NCI-H1092 (cell line): Measurements from ENCODE around the gene PTPN5.
"Not testable (repeated sequence)": the region's sequence is repeated elsewhere in the genome, so short reads cannot be mapped to it uniquely, and the experiment has no call there.

Source experiments
- DNase-seq: peaks from one replicate; lab custom pipeline; 2025; lab: John Stamatoyannopoulos, UW

The PTPN5 gene

GRCh38 chr11:18791207-18791968, at the start of gene PTPN5:
PTPN5 (minus strand) TSS chr11:18791798; CDS start chr11:18771958, 19,840 bp downstream.
- no peak for DNase-seq

- no peak for DNase-seq
Observed at GRCh38 chr11:18836417-18836816, 44.8 kb upstream of the PTPN5 start.

DNA sequence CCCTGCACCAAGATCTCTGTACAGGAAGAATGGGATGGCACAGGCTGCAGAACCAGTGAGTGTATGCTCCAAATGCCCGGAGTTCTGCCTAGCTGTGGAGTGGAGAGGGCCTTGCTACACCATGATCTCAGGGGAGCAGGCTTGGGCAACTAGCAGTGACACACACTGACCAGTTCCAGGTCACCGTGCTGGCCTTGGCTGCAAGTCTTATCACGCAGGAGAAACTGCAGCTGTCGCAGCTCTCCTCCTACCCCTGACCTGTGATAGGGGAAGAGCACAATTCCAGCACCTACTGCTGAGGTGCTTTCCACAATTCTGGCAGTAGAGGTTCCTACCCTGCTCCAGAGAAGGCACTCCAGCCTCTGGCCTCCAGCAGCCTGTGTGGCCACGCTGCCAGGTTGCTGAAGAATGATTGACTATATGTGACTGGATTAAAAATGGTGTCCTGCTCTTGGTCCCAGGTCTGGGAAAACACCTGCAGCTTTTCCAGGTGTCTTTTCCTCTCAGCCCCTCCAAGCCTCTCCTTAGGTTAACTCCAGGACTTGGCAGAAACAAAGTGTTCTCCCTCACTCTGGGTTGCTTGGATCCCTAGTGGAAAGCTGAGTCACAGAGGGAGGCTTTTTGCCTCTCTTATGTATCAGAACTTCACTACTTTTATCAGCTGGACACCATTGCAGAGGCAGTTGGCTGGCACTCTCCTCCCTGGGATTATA, 43.3 kb upstream of the PTPN5 start:
- DNase-seq = no peak

- DNase-seq = not testable (repeated sequence)
Observed at GRCh38 chr11:18820160-18820559, 28.6 kb upstream of the PTPN5 start.

DNA sequence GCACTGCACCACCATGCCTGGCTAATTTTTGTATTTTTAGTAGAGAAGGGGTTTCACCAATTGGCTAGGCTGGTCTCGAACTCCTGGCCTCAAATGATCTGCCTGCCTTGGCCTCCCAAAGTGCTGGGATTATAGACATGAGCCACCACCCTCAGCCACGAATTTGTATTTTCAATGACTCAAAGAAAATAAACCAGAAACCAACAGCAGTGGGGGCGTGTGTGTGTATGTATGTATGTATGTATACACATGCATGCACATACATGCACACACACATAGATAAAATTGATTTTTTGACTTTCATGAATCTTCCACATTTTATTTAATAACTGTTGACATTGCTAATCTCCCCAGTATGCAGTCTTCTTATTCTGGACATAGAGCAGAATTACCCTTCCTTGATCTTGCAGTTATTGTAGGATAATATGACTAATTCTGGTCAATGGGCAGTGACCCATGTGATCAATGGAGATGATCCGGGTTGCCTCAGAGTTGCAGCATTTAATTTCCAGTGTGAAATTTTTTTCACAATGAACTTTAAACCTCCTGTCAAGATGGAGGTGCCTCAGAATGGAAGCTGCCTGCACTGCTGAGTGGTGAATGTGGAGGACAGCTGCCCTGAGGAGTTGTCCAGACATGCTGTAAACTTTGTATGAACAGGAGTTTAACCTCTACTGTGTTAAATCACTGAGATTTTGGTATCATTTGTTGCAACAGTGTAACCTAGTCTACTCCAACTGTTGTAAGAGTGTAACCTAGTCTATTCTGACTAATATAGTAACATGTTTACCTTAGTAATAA, 12.8 kb upstream of the PTPN5 start:
- no peak for DNase-seq

DNA sequence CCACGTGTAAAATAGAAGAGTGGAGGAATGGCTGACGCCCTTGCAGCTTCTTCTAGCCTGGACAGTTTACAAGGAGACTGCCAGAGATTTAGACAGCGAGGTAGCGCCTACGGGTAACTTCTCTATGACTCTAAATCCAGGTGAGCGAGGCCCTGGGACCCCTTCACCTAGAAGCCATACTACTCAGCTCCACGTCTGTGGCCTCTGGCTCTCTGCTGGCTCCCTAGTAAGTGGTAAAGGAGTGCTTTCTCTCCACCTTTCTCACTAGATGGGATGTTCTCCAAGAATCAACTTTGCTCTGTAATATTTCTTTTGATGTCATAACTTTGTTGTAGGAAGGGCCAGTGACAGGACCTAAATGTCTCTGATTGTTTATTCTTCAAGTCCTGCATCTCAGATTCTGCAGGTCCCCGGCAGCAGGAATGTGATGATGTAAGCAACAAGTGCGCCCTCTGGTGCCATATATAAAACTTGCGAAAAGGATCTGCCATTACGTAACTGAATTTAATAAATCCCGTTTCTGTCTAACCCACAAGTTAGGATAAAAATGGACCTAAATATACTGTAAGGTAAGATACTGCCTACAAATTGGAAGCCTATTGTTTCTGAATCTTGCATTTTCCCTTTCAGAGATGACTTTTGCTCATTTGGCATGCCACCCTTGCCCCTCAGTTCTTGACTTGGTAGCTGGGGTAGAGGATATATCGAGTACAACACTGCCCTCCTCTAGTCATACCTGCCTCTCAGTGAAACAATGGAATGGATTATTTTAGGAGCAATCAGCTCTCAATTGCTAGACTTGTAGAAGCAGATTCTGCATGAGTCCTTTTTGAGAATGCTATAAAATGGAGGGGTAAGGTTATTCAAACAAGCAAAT, 11.0 kb upstream of the PTPN5 start:
- peak; percentile 17 for DNase-seq

DNA sequence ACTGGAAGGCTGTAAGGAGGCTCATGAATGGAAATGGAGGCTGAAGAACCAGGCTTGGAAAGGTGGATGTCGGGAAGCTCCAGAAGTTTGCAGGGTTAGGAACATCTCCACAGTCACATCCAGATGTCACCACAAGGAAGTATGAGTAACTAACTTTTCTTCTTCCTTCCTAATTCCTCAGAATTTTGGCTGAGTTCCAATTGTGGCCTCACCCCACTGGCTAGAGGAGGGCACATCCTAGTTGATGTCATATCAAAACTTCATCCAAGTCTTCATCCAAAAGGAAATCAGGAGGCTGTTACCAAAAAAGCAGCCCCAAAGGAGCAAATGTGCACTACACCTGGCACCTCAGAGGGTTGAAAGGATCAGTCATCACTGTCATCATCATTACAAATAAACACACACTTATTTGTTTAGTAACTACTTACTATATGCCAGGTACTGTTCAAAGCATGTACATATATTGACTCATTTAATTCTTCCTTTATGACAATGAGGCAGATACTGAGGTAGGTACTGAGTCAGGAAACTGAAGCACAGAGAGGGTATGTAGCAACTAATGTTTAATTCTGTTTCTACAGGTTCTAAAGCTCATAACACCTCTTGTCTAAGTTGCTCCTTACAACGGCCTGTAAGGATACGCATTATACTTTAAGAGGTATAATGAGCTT, 7.3 kb upstream of the PTPN5 start:
- no peak for DNase-seq

DNA sequence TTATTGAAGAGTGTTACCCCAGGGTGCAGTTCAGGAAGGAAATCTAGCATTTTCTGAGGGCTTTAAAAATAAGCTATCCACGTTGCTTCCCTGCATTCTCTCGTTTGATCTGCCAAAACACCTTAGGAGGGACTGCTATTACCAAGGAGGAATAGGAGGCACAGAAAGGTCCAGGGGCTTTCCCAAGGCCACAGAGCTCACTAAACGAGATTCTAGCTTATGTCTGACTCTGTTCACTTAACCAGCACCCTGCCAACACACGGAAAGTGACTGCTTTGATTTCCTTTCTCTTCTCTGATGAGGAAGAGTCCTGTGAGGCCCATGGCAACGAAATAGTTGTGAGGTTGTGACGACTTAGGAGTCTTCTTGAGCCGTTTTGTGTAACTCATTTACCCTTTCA, 3.4 kb upstream of the PTPN5 start:
- DNase-seq = no peak

GRCh38 chr11:18792827-18793226, 1.2 kb upstream of the PTPN5 start:
- DNase-seq = no peak

GRCh38 chr11:18791969-18792628, 501 bp upstream of the PTPN5 start:
- DNase-seq = no peak

- no peak for DNase-seq
Observed at GRCh38 chr11:18790883-18791206, 753 bp downstream of the PTPN5 start.

GRCh38 chr11:18789942-18790341, 1.7 kb downstream of the PTPN5 start:
- DNase-seq = no peak

DNA sequence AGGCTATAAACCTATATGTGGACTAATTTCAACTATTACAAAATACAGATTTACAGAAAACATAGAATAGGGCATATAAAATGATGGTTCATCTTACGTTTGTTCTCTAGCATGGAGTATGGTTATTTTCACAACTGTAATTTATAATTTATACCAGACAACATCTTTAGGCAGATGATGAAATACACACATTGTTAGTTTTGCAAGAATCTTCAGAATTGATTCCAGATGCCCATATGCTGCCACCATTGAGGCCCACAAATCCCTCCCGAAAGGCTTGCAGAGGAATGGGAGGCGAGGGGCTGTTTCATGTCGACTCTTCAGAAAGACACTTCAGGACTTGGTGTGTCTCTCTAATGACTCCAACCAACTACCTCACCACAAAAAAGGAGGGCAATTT, 6.2 kb downstream of the PTPN5 start:
- DNase-seq = no peak

GRCh38 chr11:18780896-18781295, 10.7 kb downstream of the PTPN5 start:
- DNase-seq = no peak

GRCh38 chr11:18780329-18780728, 11.3 kb downstream of the PTPN5 start:
- no peak for DNase-seq

GRCh38 chr11:18778468-18778867, 13.1 kb downstream of the PTPN5 start:
- DNase-seq = no peak

DNA sequence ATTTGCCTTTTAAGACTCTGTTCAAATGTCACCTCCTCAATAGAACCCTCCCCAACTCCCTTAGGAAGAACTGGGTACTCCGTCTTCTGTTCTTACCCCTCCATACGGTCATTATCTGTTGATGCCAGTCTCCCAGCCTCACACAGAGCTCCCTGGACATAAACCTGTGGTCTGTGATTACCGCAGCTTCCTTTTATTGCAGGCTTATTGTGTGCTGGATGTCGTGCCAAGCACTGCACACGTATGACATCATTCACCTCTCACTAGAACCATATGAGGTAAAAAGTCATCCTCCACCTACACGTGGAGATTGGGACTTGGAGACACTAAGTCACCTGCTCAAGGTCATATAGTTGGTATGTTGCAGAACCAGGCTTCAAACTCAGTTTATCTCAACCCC, 15.3 kb downstream of the PTPN5 start:
- no peak for DNase-seq

- peak; percentile 8 for DNase-seq
Observed at GRCh38 chr11:18775492-18776292, 15.9 kb downstream of the PTPN5 start.

- DNase-seq = no peak
Observed at GRCh38 chr11:18774801-18775200, 16.8 kb downstream of the PTPN5 start.

GRCh38 chr11:18773681-18774080, 17.9 kb downstream of the PTPN5 start:
- DNase-seq = no peak
